Right lobe of liver (tissue), 6 donors: Measurements from ENCODE around the gene SEC24D. TPM values are rescaled to one million over a fixed set of nuclear protein-coding genes. Genes with fewer than 3 reads are reported as not detected.

Experiments
- ATAC-seq, 4 donors: fragments of 200-7000 bp; cut with Tn5 transposase; one replicate each; pipeline ENCODE4 v1.9.1; 2020; ENCODE audit warnings: mild to moderate bottlenecking in 4 of 4, moderate library complexity in 4 of 4
- DNase-seq, 3 donors: peaks; one replicate each; pipeline ENCODE4 v3.0.0-alpha.2; 2020
- H3K27ac ChIP-seq, 3 donors: fragments of 200-600 bp; one replicate each; pipeline ENCODE4 v1.8.0; 2022
- H3K27me3 ChIP-seq, 2 donors: fragments of 200-600 bp; one replicate each; pipeline ENCODE4 v1.8.0; 2022
- H3K36me3 ChIP-seq, 4 donors: fragments of 200-600 bp; sonication (generic) in 1 of 4; one replicate each; pipeline versions ENCODE4 v1.5.1 to v1.8.0; 2017 to 2022; ENCODE audit warnings: control low read depth in 1 of 4
- H3K4me1 ChIP-seq, 4 donors: fragments of 200-600 bp; sonication (generic) in 1 of 4; one replicate each; pipeline versions ENCODE4 v1.5.1 to v1.8.0; 2017 to 2022; ENCODE audit warnings: control low read depth in 1 of 4
- H3K4me3 ChIP-seq, 3 donors: fragments of 200-600 bp; one replicate each; pipeline ENCODE4 v1.8.0; 2022
- H3K9me3 ChIP-seq, 4 donors: fragments of 200-600 bp; sonication (generic) in 1 of 4; one replicate each; pipeline versions ENCODE4 v1.5.1 to v1.8.0; 2017 to 2022; ENCODE audit warnings: control low read depth in 1 of 4
- CTCF ChIP-seq, 4 donors: fragments of 200-600 bp in 3 of 4; fragments of 450-650 bp in 1 of 4; IDR thresholded peaks; one replicate each; pipeline versions ENCODE4 v1.5.1 to v1.8.0; 2016 to 2022; ENCODE audit warnings: antibody characterized with exemption in 4 of 4, mild to moderate bottlenecking in 2 of 4
- POLR2A ChIP-seq: fragments of 450-650 bp; IDR thresholded peaks from one replicate; pipeline ENCODE4 v1.6.1; 2017; ENCODE audit warnings: antibody characterized with exemption, mild to moderate bottlenecking
- WGBS: methylation state at CpG from one replicate; pipeline ENCODE4 v1.1.6; 2018; ENCODE audit warnings: low coverage, low lambda C conversion rate; ENCODE audit not compliant: insufficient coverage; ENCODE audit errors: missing lambda C conversion rate; 5-methylcytosine and 5-hydroxymethylcytosine counted together
- intact Hi-C, 2 donors: fragments of 100-400 bp; cut with DNase I; formaldehyde crosslinking; loops; one replicate each; pipeline versions ENCODE4 v1.11.2 to v1.14.1; 2022
- total RNA-seq, 6 experiments: library from RNA; depleted of rRNA in 2 of 6; stranded (reverse); fragments of >200 nt in 2 of 6; fragmentation: NEBNext Ultra II Directional in 3 of 6; extraction: Animal tissue kit (Norgen Biotek cat#: 25700) in 3 of 6; gene quantifications; one replicate each; pipeline versions ENCODE4 v1.1.0 to v1.2.4, GENCODE V29; 2016 to 2023
- donor health status: DM: no; HTN: yes; CAD: no.
- donor health status: DM: no; HTN: no; CAD: no.
- donor health status: DM: no; HTN: no; CAD: no.
- donor health status: DM: no; HTN: yes; CAD: no.
- donor health status: DM: no; HTN: yes; CAD: no.

The SEC24D gene
- total RNA-seq, 6 experiments from 2014 or later: 52.2 to 80.1 (median 69.2) TPM

GRCh38 chr4:118718511-118719170 is 117.3 kb downstream of the SEC24D start:
- 85% methylated on average over 4 of the region's 4 CpGs for WGBS
- no peaks in the 10 kb centered on the region for H3K9me3 ChIP-seq
- no peaks in the 10 kb centered on the region for H3K4me1 ChIP-seq
- H3K4me3 ChIP-seq: no peak overlapping the region
- TF ChIP-seq POLR2A: no peak
- TF ChIP-seq CTCF (IDR thresholded peaks at IDR 0.05): no peak
- intact Hi-C loops: no loop called here
- no peak overlapping the region for H3K27ac ChIP-seq
- ATAC-seq (peak in 1 of 4 donors; percentile 40), DNase-seq (no peak)
- no peaks in the 10 kb centered on the region for H3K27me3 ChIP-seq
- peaks cover 0 to 23% (median 11%) of the 10 kb centered on the region in 4 donors for H3K36me3 ChIP-seq

GRCh38 chr4:118716304-118716703 is 119.6 kb downstream of the SEC24D start:
- Histone ChIP-seq H3K36me3 (peaks cover 0 to 4% (median 2%) of the 10 kb centered on the region in 4 donors), H3K9me3 (no peaks in the 10 kb centered on the region), H3K27ac (no peak overlapping the region), H3K27me3 (no peaks in the 10 kb centered on the region), H3K4me1 (no peaks in the 10 kb centered on the region), H3K4me3 (no peak overlapping the region)
- intact Hi-C loops: no loop called here
- peak in 1 of 4 donors; percentile 34 for ATAC-seq
- TF ChIP-seq CTCF (IDR thresholded peaks at IDR 0.05): no peak
- TF ChIP-seq POLR2A: no peak
- no peak for DNase-seq
- WGBS: 86% methylated on average over 3 of the region's 3 CpGs

GRCh38 chr4:118714682-118715081 is 121.2 kb downstream of the SEC24D start:
- Histone ChIP-seq H3K36me3 (peaks cover 0 to 16% (median 8%) of the 10 kb centered on the region in 4 donors), H3K4me3 (no peak overlapping the region), H3K4me1 (no peaks in the 10 kb centered on the region), H3K27me3 (no peaks in the 10 kb centered on the region), H3K9me3 (no peaks in the 10 kb centered on the region), H3K27ac (no peak overlapping the region)
- 91% methylated on average over 4 of the region's 4 CpGs for WGBS
- intact Hi-C loops: no loop called here
- TF ChIP-seq POLR2A: no peak
- no peak for TF ChIP-seq CTCF (IDR thresholded peaks at IDR 0.05)
- DNase-seq (no peak), ATAC-seq (no peak)

- 80% methylated on average over 1 of the region's 1 CpG for WGBS
- H3K4me1 ChIP-seq: no peaks in the 10 kb centered on the region
- ATAC-seq (no peak), DNase-seq (no peak)
- TF ChIP-seq POLR2A (no peak), CTCF (IDR thresholded peaks at IDR 0.05) (no peak)
- H3K27me3 ChIP-seq: no peaks in the 10 kb centered on the region
- intact Hi-C loops: no loop called here
- no peak overlapping the region for H3K27ac ChIP-seq
- no peak overlapping the region for H3K4me3 ChIP-seq
- H3K9me3 ChIP-seq: no peaks in the 10 kb centered on the region
- H3K36me3 ChIP-seq: peaks cover 0 to 23% (median 11%) of the 10 kb centered on the region in 4 donors
These were observed 123.1 kb downstream of the SEC24D start for GRCh38 chr4:118712872-118713271.
